Endodermal cell (in vitro differentiated cells): ENCODE data around the gene HBQ1. TPM values are rescaled to one million over a fixed set of nuclear protein-coding genes. Genes with fewer than 3 reads are reported as not detected.

Experiments used
- DNase-seq: peaks from one replicate; pipeline ENCODE4 v3.0.0-alpha.2; 2017
- H3K27ac ChIP-seq: 2 replicates; pipeline ENCODE4 v1.5.1; 2013; ENCODE audit warnings: mild to moderate bottlenecking, low read depth, low read length, moderate library complexity
- H3K27me3 ChIP-seq: 2 replicates; pipeline ENCODE4 v1.6.1; 2013; ENCODE audit warnings: mild to moderate bottlenecking, low read length, moderate library complexity; ENCODE audit not compliant: insufficient read depth, control insufficient read depth, poor library complexity, severe bottlenecking
- H3K36me3 ChIP-seq: 2 replicates; pipeline ENCODE4 v1.7.0; 2013; ENCODE audit warnings: mild to moderate bottlenecking, low read length, moderate library complexity; ENCODE audit not compliant: control insufficient read depth, insufficient read depth
- H3K4me1 ChIP-seq: one replicate; pipeline ENCODE4 v1.7.0; 2013; ENCODE audit warnings: low read length; ENCODE audit not compliant: control insufficient read depth, insufficient read depth
- H3K4me3 ChIP-seq: 2 replicates; pipeline ENCODE4 v1.5.1; 2013; ENCODE audit warnings: mild to moderate bottlenecking, low read length, moderate library complexity
- H3K9ac ChIP-seq: 2 replicates; pipeline ENCODE4 v1.6.1; 2013; ENCODE audit warnings: mild to moderate bottlenecking, low read length, moderate library complexity; ENCODE audit not compliant: poor library complexity, severe bottlenecking; ENCODE audit errors: extremely low read depth
- H3K9me3 ChIP-seq: 2 replicates; pipeline ENCODE4 v1.6.1; 2013; ENCODE audit warnings: mild to moderate bottlenecking, low read length, moderate library complexity; ENCODE audit not compliant: control insufficient read depth
- H3K27ac Mint-ChIP-seq: 2 replicates; pipeline ENCODE4 v1.8.0; 2020; ENCODE audit warnings: mixed read lengths
- H3K27me3 Mint-ChIP-seq: 2 replicates; pipeline ENCODE4 v1.8.0; 2021; ENCODE audit warnings: mild to moderate bottlenecking, mixed read lengths; ENCODE audit not compliant: insufficient read depth
- H3K36me3 Mint-ChIP-seq: 2 replicates; pipeline ENCODE4 v1.8.0; 2020; ENCODE audit warnings: low read depth, mixed read lengths
- H3K4me1 Mint-ChIP-seq: 2 replicates; pipeline ENCODE4 v1.8.0; 2020; ENCODE audit warnings: mixed read lengths
- H3K4me3 Mint-ChIP-seq: 2 replicates; pipeline ENCODE4 v1.8.0; 2020; ENCODE audit warnings: mild to moderate bottlenecking, moderate library complexity, mixed read lengths
- H3K9me3 Mint-ChIP-seq: 2 replicates; pipeline ENCODE4 v1.8.0; 2020; ENCODE audit warnings: mild to moderate bottlenecking, mixed read lengths
- CTCF ChIP-seq: fragments of 200-600 bp; sonication (generic); conservative IDR thresholded peaks from 2 replicates; pipeline ENCODE4 v1.5.0; 2021; ENCODE audit warnings: antibody characterized with exemption, mild to moderate bottlenecking
- WGBS, 2 experiments: methylation state at CpG; one replicate each; pipeline versions ENCODE4 v1.1.5 to v1.1.7; 2013; ENCODE audit warnings: missing lambda C conversion rate in 2 of 2, mixed read lengths in 1 of 2; ENCODE audit not compliant: insufficient coverage in 1 of 2, insufficient read length in 1 of 2; 5-methylcytosine and 5-hydroxymethylcytosine counted together
- total RNA-seq, 2 donors: library from RNA; stranded (reverse); fragmentation: NEBNext Ultra II Directional in 1 of 2; extraction: Animal tissue kit (Norgen Biotek cat#: 25700) in 1 of 2; gene quantifications; 2 replicates in 1 of 2; 3 replicates in 1 of 2; pipeline ENCODE4 v1.2.1, GENCODE V29; 2021

Gene HBQ1
- total RNA-seq, 2 donors from 2014 or later, result 1.2 to 1.3 TPM

- no peak for TF ChIP-seq CTCF
- Mint-ChIP-seq H3K27ac (peak overlapping the region; percentile 84), H3K36me3 (peaks cover 86% of the 10 kb centered on the region), H3K4me1 (no peaks in the 10 kb centered on the region), H3K4me3 (no peak overlapping the region), H3K9me3 (no peaks in the 10 kb centered on the region), H3K27me3 (no peaks in the 10 kb centered on the region)
- Histone ChIP-seq H3K9me3 (no peaks in the 10 kb centered on the region), H3K27me3 (no peaks in the 10 kb centered on the region), H3K4me1 (no peaks in the 10 kb centered on the region), H3K27ac (no peak overlapping the region), H3K36me3 (peaks cover 90% of the 10 kb centered on the region), H3K4me3 (no peak overlapping the region), H3K9ac (no peak overlapping the region)
- 85 to 91% methylated on average over 3 to 4 of the region's 4 CpGs for WGBS, 2 experiments
- no peak for DNase-seq
Observed at GRCh38 chr16:191831-192230, 11.6 kb downstream of the HBQ1 start.

GRCh38 chr16:192686-193085, 12.4 kb downstream of the HBQ1 start:
- WGBS, 2 experiments, result 96 to 97% methylated on average over 8 to 10 of the region's 11 CpGs

GRCh38 chr16:193441-193840, 13.2 kb downstream of the HBQ1 start:
- Histone ChIP-seq H3K27me3 (no peaks in the 10 kb centered on the region), H3K9me3 (no peaks in the 10 kb centered on the region), H3K36me3 (peaks cover 92% of the 10 kb centered on the region), H3K4me1 (no peaks in the 10 kb centered on the region), H3K4me3 (no peak overlapping the region), H3K9ac (no peak overlapping the region), H3K27ac (no peak overlapping the region)
- Mint-ChIP-seq H3K27ac (no peak overlapping the region), H3K36me3 (peaks cover 88% of the 10 kb centered on the region), H3K4me1 (no peaks in the 10 kb centered on the region), H3K27me3 (no peaks in the 10 kb centered on the region), H3K4me3 (no peak overlapping the region), H3K9me3 (no peaks in the 10 kb centered on the region)
- no peak for DNase-seq
- TF ChIP-seq CTCF, result no peak
- 93 to 94% methylated on average over 9 to 15 of the region's 15 CpGs for WGBS, 2 experiments

More at GRCh38 chr16:192686-193085, 12.4 kb downstream of the HBQ1 start:
- Histone ChIP-seq H3K9me3 (no peaks in the 10 kb centered on the region), H3K9ac (no peak overlapping the region), H3K4me3 (no peak overlapping the region), H3K36me3 (peaks cover 92% of the 10 kb centered on the region), H3K4me1 (no peaks in the 10 kb centered on the region), H3K27me3 (no peaks in the 10 kb centered on the region), H3K27ac (no peak overlapping the region)
- Mint-ChIP-seq H3K4me3 (no peak overlapping the region), H3K9me3 (no peaks in the 10 kb centered on the region), H3K4me1 (no peaks in the 10 kb centered on the region), H3K36me3 (peaks cover 85% of the 10 kb centered on the region), H3K27ac (peak overlapping the region; percentile 9), H3K27me3 (no peaks in the 10 kb centered on the region)
- no peak for TF ChIP-seq CTCF
- no peak for DNase-seq
